H9 (cell line): ENCODE data around the gene TLK1. TPM values are rescaled to one million over a fixed set of nuclear protein-coding genes. Genes with fewer than 3 reads are reported as not detected.

Experiments
- DNase-seq: peaks from one replicate; pipeline ENCODE4 v3.0.0-alpha.2; 2017
- H2AFZ ChIP-seq: one replicate; pipeline ENCODE4 v1.6.1; 2013; ENCODE audit warnings: mild to moderate bottlenecking, low read length, control low read depth, moderate library complexity
- H2AK5ac ChIP-seq: 2 replicates; pipeline ENCODE4 v1.6.1; 2013; ENCODE audit warnings: low read length, control low read depth, mixed read lengths; ENCODE audit not compliant: insufficient read length
- H2BK120ac ChIP-seq: one replicate; pipeline ENCODE4 v1.6.1; 2013; ENCODE audit warnings: low read depth, mild to moderate bottlenecking, low read length, control low read depth, inconsistent platforms; ENCODE audit not compliant: poor library complexity, severe bottlenecking
- H2BK12ac ChIP-seq: 2 replicates; pipeline ENCODE4 v1.6.1; 2013; ENCODE audit warnings: low read length, control low read depth, mixed read lengths, low read depth; ENCODE audit not compliant: insufficient read length
- H2BK15ac ChIP-seq: 2 replicates; pipeline ENCODE4 v1.6.1; 2013; ENCODE audit warnings: low read depth, low read length, control low read depth
- H2BK20ac ChIP-seq: one replicate; pipeline ENCODE4 v1.6.1; 2013; ENCODE audit warnings: low read depth, mild to moderate bottlenecking, low read length, control low read depth, inconsistent platforms; ENCODE audit not compliant: poor library complexity, severe bottlenecking
- H2BK5ac ChIP-seq: 2 replicates; pipeline ENCODE4 v1.6.1; 2013; ENCODE audit warnings: low read length, control low read depth, mixed read lengths; ENCODE audit not compliant: insufficient read length
- H3K14ac ChIP-seq: 2 replicates; pipeline ENCODE4 v1.6.1; 2013; ENCODE audit warnings: low read length, control low read depth; ENCODE audit not compliant: insufficient read depth
- H3K18ac ChIP-seq: 2 replicates; pipeline ENCODE4 v1.6.1; 2013; ENCODE audit warnings: low read depth, mild to moderate bottlenecking, mixed read lengths, low read length, control low read depth; ENCODE audit not compliant: insufficient read length
- H3K23ac ChIP-seq: 2 replicates; pipeline ENCODE4 v1.6.1; 2013; ENCODE audit warnings: low read length, control low read depth, mixed read lengths, low read depth; ENCODE audit not compliant: insufficient read length
- H3K23me2 ChIP-seq: 2 replicates; pipeline ENCODE4 v1.6.1; 2013; ENCODE audit warnings: low read depth, mild to moderate bottlenecking, mixed read lengths, low read length, control low read depth; ENCODE audit not compliant: insufficient read length, poor library complexity, severe bottlenecking
- H3K27ac ChIP-seq: 2 replicates; pipeline ENCODE4 v1.5.1; 2013; ENCODE audit warnings: low read length, control low read depth, mixed read lengths, low read depth; ENCODE audit not compliant: insufficient read length
- H3K27me3 ChIP-seq: 2 replicates; pipeline ENCODE4 v1.6.1; 2013; ENCODE audit warnings: low read length, control low read depth, inconsistent platforms; ENCODE audit not compliant: insufficient read depth
- H3K4ac ChIP-seq: 2 replicates; pipeline ENCODE4 v1.6.1; 2013; ENCODE audit warnings: low read depth, mild to moderate bottlenecking, control low read depth, inconsistent platforms, low read length, moderate library complexity
- H3K4me1 ChIP-seq: 2 replicates; pipeline ENCODE4 v1.6.1; 2013; ENCODE audit warnings: low read length, control low read depth, inconsistent platforms; ENCODE audit not compliant: insufficient read depth
- H3K4me2 ChIP-seq: 2 replicates; pipeline ENCODE4 v1.6.1; 2013; ENCODE audit warnings: low read length, control low read depth, mixed read lengths; ENCODE audit not compliant: insufficient read length, insufficient read depth
- H3K56ac ChIP-seq: 2 replicates; pipeline ENCODE4 v1.6.1; 2013; ENCODE audit warnings: low read depth, mild to moderate bottlenecking, mixed read lengths, low read length, control low read depth; ENCODE audit not compliant: insufficient read length
- H3K79me1 ChIP-seq: 2 replicates; pipeline ENCODE4 v1.6.1; 2013; ENCODE audit warnings: low read depth, mild to moderate bottlenecking, moderate library complexity, low read length, control low read depth, inconsistent platforms; ENCODE audit not compliant: insufficient read depth, poor library complexity, severe bottlenecking
- H3K79me2 ChIP-seq: 2 replicates; pipeline ENCODE4 v1.6.1; 2013; ENCODE audit warnings: low read length, control low read depth, inconsistent platforms; ENCODE audit not compliant: insufficient read depth
- H3K9ac ChIP-seq: 2 replicates; pipeline ENCODE4 v1.6.1; 2013; ENCODE audit warnings: low read length, control low read depth, mixed read lengths; ENCODE audit not compliant: insufficient read length; ENCODE audit errors: extremely low read depth
- H3K9me3 ChIP-seq: one replicate; pipeline ENCODE4 v1.6.1; 2013; ENCODE audit warnings: low read depth, low read length, inconsistent platforms; ENCODE audit not compliant: control insufficient read depth
- H3T11ph ChIP-seq: one replicate; pipeline ENCODE4 v1.6.1; 2013; ENCODE audit warnings: mild to moderate bottlenecking, low read length, control low read depth, inconsistent platforms
- H4K20me1 ChIP-seq: one replicate; pipeline ENCODE4 v1.6.1; 2013; ENCODE audit not compliant: control insufficient read depth, insufficient read length, insufficient read depth
- H4K5ac ChIP-seq: 2 replicates; pipeline ENCODE4 v1.6.1; 2013; ENCODE audit warnings: low read depth, mild to moderate bottlenecking, mixed read lengths, low read length, control low read depth; ENCODE audit not compliant: insufficient read length
- H4K8ac ChIP-seq: replicated peaks from 2 replicates; pipeline ENCODE4 v1.6.1; 2013; ENCODE audit warnings: low read length, control low read depth, mixed read lengths, low read depth; ENCODE audit not compliant: insufficient read length
- H4K91ac ChIP-seq: 2 replicates; pipeline ENCODE4 v1.6.1; 2013; ENCODE audit warnings: low read depth, mild to moderate bottlenecking, moderate library complexity, mixed read lengths, low read length, control low read depth; ENCODE audit not compliant: insufficient read length
- H3K27ac Mint-ChIP-seq, 3 experiments: 2 replicates in 2 of 3; 3 replicates in 1 of 3; pipeline ENCODE4 v1.8.0; 2020 to 2021; ENCODE audit warnings: mixed read lengths in 3 of 3, mild to moderate bottlenecking in 1 of 3, moderate library complexity in 1 of 3
- H3K27me3 Mint-ChIP-seq: 2 replicates; pipeline ENCODE4 v1.8.0; 2021; ENCODE audit warnings: low read depth, mild to moderate bottlenecking, moderate library complexity, mixed read lengths
- H3K36me3 Mint-ChIP-seq, 3 experiments: 2 replicates in 2 of 3; 3 replicates in 1 of 3; pipeline ENCODE4 v1.8.0; 2020 to 2021; ENCODE audit warnings: low read depth in 3 of 3, mixed read lengths in 3 of 3; ENCODE audit not compliant: insufficient read depth in 1 of 3
- H3K4me1 Mint-ChIP-seq, 2 experiments: 2 replicates each; pipeline ENCODE4 v1.8.0; 2020; ENCODE audit warnings: mixed read lengths in 2 of 2
- H3K4me3 Mint-ChIP-seq, 2 experiments: 2 replicates in 1 of 2; 3 replicates in 1 of 2; pipeline ENCODE4 v1.8.0; 2020 to 2021; ENCODE audit warnings: mild to moderate bottlenecking in 2 of 2, mixed read lengths in 2 of 2, moderate library complexity in 1 of 2
- H3K9me3 Mint-ChIP-seq, 2 experiments: 2 replicates in 1 of 2; 3 replicates in 1 of 2; pipeline ENCODE4 v1.8.0; 2020; ENCODE audit warnings: mild to moderate bottlenecking in 2 of 2, mixed read lengths in 2 of 2, moderate library complexity in 1 of 2
- WGBS: extraction: QIAGEN DNeasy Blood & Tissue Kit; methylation state at CpG from one replicate; pipeline ENCODE4 v1.1.7; 2013; ENCODE audit warnings: missing lambda C conversion rate, low lambda C conversion rate, mixed read lengths; ENCODE audit not compliant: insufficient read length; ENCODE audit errors: extremely low coverage; 5-methylcytosine and 5-hydroxymethylcytosine counted together
- total RNA-seq: library from RNA; stranded (reverse); gene quantifications from 2 replicates; pipeline ENCODE4 v1.2.1, GENCODE V29; 2021
- TF ChIP-seq, protein P1 (sequence below): fragments of 200-600 bp; sonication (generic); conservative IDR thresholded peaks from 3 replicates; pipeline ENCODE4 v1.8.0; 2021; ENCODE audit warnings: antibody characterized with exemption, mild to moderate bottlenecking

TLK1 gene
- total RNA-seq, 1 experiment from 2014 or later, result 112 TPM

GRCh38 chr2:171066110-171066509, 94.6 kb downstream of the TLK1 start:
- H3K36me3 Mint-ChIP-seq, result peaks cover 22 to 30% (median 29%) of the 10 kb centered on the region in 3 experiments
- no peak overlapping the region for H3K14ac ChIP-seq
- TF ChIP-seq, protein P1, sequence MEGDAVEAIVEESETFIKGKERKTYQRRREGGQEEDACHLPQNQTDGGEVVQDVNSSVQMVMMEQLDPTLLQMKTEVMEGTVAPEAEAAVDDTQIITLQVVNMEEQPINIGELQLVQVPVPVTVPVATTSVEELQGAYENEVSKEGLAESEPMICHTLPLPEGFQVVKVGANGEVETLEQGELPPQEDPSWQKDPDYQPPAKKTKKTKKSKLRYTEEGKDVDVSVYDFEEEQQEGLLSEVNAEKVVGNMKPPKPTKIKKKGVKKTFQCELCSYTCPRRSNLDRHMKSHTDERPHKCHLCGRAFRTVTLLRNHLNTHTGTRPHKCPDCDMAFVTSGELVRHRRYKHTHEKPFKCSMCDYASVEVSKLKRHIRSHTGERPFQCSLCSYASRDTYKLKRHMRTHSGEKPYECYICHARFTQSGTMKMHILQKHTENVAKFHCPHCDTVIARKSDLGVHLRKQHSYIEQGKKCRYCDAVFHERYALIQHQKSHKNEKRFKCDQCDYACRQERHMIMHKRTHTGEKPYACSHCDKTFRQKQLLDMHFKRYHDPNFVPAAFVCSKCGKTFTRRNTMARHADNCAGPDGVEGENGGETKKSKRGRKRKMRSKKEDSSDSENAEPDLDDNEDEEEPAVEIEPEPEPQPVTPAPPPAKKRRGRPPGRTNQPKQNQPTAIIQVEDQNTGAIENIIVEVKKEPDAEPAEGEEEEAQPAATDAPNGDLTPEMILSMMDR, result no peak
- H4K8ac ChIP-seq, result no peak overlapping the region
- no peak overlapping the region for H3K23ac ChIP-seq
- no peaks in the 10 kb centered on the region for H3K27me3 Mint-ChIP-seq
- no peak overlapping the region for H2AFZ ChIP-seq
- H3K4me2 ChIP-seq, result no peak overlapping the region
- H3K4ac ChIP-seq, result no peak overlapping the region
- no peak overlapping the region for H3K56ac ChIP-seq
- no peak overlapping the region for H3K27ac Mint-ChIP-seq
- H3K27ac ChIP-seq, result no peak overlapping the region
- no peak overlapping the region for H3T11ph ChIP-seq
- H3K79me1 ChIP-seq, result peaks cover 2% of the 10 kb centered on the region
- no peak overlapping the region for H2AK5ac ChIP-seq
- no peak overlapping the region for H3K9ac ChIP-seq
- no peak overlapping the region for H2BK15ac ChIP-seq
- no peak overlapping the region for H2BK20ac ChIP-seq
- no peaks in the 10 kb centered on the region; a peak in 1 of 5 replicates for H3K9me3 Mint-ChIP-seq
- no peaks in the 10 kb centered on the region for H4K20me1 ChIP-seq
- H4K5ac ChIP-seq, result no peak overlapping the region
- no CpG with 5 or more reads among the region's 1 CpG for WGBS
- DNase-seq, result no peak
- H2BK5ac ChIP-seq, result no peak overlapping the region
- no peak overlapping the region for H3K18ac ChIP-seq
- no peaks in the 10 kb centered on the region for H3K79me2 ChIP-seq
- no peaks in the 10 kb centered on the region for H3K4me1 ChIP-seq
- H3K23me2 ChIP-seq, result no peaks in the 10 kb centered on the region
- H4K91ac ChIP-seq, result no peak overlapping the region
- H3K4me1 Mint-ChIP-seq, result peaks cover 4 to 7% of the 10 kb centered on the region in 2 experiments
- H3K9me3 ChIP-seq, result no peaks in the 10 kb centered on the region
- H3K4me3 Mint-ChIP-seq, result no peak overlapping the region
- H3K27me3 ChIP-seq, result no peaks in the 10 kb centered on the region
- no peak overlapping the region for H2BK120ac ChIP-seq
- H2BK12ac ChIP-seq, result no peak overlapping the region
